HG02840 (cell line): Measurements from ENCODE around the gene TUB.

ENCODE experiments used
- ATAC-seq: cut with Tn5 transposase; IDR thresholded peaks from one replicate; pipeline ENCODE4 v1.9.1; 2021; ENCODE audit warnings: mild to moderate bottlenecking, moderate library complexity, moderate number of reproducible peaks; ENCODE audit not compliant: unreplicated experiment, low FRiP score

The TUB gene

GRCh38 chr11:8066911-8067455 lies 14.0 kb upstream of the TUB start:
- no peak for ATAC-seq

- ATAC-seq = no peak
These were observed 13.5 kb upstream of the TUB start for GRCh38 chr11:8067567-8067928.

DNA sequence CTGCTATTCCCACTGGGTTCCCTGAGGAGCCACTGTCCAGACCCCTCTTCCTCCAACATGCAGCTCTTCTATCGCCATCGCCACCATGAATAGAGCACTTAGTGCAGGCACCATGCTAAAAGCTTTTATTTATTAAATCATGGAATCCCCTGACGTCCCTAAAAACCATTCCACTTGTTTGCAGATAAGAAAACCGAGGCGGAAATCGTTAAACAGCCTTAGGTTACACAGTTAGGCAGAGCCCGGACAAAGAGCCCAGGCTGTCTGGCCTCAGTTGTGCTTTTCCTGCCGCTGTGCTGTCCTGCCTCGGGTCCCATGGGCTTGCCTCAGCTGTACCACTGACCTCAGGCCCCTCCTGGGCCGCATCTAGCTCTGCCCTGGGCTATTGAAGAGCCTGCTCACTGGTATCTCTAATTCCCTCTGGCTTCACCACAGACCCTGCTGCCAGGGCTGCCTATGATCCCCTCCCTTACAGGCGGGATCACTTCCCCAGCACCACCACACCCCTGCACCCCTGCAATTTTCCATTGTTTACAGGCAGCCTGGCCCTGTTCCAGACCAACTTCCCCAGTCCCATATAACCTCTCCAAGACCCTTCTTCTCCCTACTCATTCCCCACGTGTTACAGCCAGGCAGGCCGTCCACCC lies 13.0 kb upstream of the TUB start:
- no peak for ATAC-seq

DNA sequence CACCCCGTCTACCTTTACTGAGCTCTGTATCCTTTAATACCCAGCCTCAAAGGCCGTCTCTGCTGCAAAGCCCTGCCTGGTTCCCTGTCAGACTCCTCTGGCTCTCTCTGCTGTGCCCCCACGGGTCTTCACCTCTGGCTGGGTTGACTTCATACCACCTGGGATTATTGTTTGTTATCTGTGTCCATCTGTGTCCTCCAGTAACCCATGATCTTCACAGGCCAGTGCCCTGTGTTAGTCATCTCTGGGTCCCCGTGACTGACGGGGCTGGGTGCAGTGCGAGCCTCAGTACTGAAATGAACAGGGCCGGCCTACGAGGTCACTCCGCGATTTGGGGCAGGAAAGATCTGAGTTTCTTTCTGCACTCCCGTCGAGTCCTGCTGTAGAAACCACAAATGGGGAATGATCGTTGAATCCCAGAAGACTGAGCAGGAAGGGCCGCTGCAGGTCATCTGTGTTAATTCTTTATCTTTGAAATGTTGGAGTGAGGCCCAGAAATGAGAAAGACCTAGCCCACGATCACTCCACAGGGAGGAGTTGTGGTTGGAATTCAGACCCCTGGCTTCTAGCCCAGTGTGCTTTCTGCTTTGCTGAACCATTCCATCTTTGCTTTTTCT lies 12.3 kb upstream of the TUB start:
- no peak for ATAC-seq

- ATAC-seq = no peak
These were observed 11.2 kb upstream of the TUB start for GRCh38 chr11:8069771-8070170.

DNA sequence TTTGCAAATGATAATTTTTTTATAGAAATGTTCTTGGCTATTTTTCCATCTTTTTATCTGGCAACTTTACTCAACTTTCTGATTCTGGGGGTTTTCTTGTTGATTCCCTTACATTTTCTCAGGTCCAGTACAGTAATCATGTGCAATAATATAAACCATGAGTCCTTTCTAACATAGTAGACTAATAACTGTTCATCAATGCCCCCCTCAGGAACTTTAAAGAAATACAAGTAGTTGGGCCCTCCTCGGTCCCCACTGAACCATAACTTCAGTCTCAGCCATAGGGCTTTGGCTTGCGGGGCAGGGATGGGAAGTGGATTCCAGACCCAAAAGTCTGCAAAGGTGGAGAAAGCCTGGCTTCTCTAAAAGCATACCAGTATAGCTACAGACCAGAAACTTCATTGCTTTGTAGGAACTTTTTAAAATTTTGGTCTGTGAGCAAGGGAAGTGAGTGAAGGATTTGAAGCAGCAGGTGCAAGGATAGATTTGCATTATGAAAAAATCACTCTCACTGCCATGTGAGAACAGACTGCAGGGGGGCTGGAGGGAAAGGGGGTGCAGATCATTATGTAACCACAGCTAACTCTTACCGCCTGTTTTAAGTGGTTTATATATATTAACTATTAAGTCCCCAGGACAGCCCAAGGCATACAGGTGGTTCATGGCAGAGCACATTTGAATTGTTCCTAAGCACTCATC lies 10.4 kb upstream of the TUB start:
- ATAC-seq = no peak

GRCh38 chr11:8071616-8072581 lies 9.1 kb upstream of the TUB start:
- no peak for ATAC-seq

GRCh38 chr11:8075119-8075726 lies 5.8 kb upstream of the TUB start:
- ATAC-seq = no peak

DNA sequence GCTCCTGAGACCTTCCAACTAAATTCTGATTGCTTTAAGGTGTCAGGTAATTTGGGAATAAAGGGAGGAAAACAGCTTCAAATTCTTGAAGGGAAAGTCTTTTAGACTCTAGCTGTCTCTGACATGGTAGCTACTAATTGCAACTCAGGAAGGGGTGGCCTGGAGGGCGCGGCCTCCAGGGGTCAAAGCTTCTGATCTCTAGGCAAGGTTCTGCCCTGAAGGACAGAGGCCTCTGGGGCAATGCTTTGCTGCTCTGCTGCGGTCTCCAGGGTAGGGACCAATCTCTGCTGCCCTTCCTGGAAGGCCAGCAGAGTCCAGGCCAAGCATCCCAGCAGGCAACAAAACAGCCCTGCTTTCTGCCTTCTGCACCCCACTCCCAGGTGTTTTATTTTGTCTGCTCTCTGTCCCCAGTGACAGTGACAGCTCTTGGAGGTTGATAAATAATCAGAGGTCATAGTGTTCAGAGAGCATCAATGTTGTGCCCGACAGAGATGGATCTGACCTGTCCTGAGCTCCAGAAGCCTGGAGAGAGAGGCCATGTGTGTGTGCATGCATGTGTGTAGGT lies 1.8 kb upstream of the TUB start:
- ATAC-seq = no peak

- no peak for ATAC-seq
These were observed 841 bp upstream of the TUB start for GRCh38 chr11:8080069-8080670.

- ATAC-seq = no peak
These were observed 710 bp downstream of the TUB start for GRCh38 chr11:8081591-8082250.

GRCh38 chr11:8082391-8083087 lies 1.5 kb downstream of the TUB start:
- ATAC-seq = no peak

DNA sequence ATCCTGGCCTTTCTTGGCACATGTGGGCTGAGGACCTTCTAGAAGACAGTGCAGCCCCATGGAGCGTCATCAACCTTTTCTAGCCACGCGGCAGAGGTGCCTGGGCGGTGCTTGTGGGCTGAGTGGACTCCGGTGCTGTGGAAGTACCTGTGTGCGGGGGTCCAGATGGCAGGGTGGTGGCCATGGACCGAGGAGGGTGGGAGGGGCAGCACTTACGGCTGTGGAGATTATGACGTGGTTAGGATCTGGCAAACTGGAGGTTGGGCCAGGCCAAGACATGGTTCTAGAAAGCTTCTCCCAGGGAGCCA lies 2.0 kb downstream of the TUB start:
- ATAC-seq = no peak

- ATAC-seq = no peak
These were observed 2.9 kb downstream of the TUB start for GRCh38 chr11:8083871-8084281.

DNA sequence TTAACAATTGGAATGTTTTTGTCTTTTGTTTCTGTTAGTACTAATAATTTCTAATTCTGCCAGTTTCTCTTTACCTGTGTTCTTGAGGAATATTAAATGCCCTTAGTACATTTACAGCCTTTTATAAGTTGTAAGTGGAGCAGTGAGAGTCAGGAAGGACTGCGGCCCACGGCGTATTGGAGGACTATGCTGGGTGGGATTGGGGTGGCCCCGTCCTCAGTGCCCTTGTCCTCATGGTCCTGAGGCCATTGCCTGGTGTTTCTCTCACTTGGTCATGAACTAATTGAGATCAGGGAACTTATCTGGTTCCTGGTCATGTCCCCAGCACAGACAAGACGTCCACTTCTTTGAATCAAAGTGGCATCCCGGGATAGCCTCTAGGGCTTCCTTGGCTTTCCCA lies 3.3 kb downstream of the TUB start:
- ATAC-seq = no peak

DNA sequence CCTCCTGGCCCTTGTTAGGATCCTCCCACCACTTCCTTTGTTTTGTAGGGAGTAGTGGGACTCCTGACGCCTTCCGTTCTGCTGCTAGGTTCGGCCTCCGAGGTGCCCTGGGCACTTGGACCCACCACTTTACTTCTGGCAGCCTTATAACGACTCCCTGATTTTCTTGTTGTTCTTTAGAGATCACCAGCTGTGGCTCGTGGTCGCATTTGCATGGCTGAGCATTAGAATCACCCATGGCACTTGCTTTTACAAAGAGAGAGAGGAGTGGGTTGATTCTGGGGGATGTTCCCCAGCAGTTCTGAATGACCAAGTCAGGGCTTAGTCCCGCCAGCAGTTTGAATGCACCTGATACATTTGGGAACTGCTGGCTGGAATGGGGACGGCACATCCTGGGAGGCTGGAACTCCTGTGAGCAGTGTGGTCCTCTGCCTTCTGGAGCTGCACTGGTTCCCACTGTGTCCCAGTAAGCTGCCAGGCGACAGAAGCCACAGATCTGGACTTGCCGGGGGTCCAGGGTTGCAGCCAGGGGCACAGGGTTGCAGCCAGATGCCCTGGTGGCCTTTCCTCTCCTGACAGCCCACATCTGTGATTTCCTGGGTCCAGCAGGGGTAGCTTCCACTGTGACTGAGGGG lies 4.1 kb downstream of the TUB start:
- ATAC-seq = no peak

DNA sequence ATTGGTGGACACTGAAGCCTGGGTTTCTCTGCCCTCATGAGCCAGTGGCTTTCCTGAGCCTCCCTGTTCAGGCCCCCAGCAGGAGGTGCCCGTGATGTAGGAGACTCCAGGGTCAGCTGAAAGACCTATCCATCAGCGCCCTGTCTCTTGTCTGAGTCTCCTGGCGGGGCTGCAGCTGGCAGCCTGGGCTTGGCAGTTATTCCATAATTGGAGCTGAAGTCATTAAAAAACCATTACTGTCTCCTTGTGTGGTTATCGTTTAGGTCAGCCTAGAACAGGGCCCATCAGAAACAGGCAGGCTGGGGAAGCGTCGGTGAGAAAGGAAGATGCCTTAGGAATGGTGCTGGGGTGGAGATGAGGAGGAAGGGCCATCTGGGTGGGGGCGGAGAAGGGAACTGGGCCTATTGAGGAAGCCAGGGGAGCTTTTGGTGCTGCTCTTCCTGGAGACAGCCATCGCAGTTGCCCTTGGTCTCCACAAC lies 5.0 kb downstream of the TUB start:
- ATAC-seq = no peak

- ATAC-seq = no peak
These were observed 5.6 kb downstream of the TUB start for GRCh38 chr11:8086571-8086970.
